Activated CD4-positive, alpha-beta memory T cell treated with anti-CD3 and anti-CD28 coated beads, Interleukin-2, amount 10 ng/mL, durations not matched to agents 7 days and 5 days (primary cell): ENCODE results near the gene KRTAP12-2. TPM values are rescaled to one million over a fixed set of nuclear protein-coding genes. Genes with fewer than 3 reads are reported as not detected.

ENCODE experiments used
- CTCF ChIA-PET: fragments of 350-600 bp; sonication (Branson Sonifier 250); formaldehyde crosslinking; loops from one replicate; lab custom pipeline; 2021; ENCODE audit warnings: antibody characterized with exemption, inconsistent platforms; lab: Charles Lee
- POLR2A ChIA-PET: fragments of 350-600 bp; sonication (Branson Sonifier 250); formaldehyde crosslinking; loops from one replicate; lab custom pipeline; 2021; ENCODE audit warnings: antibody characterized with exemption; lab: Charles Lee
- DNase-seq: peaks from one replicate; pipeline ENCODE4 v3.0.0-alpha.2; 2020
- H3K27ac Mint-ChIP-seq: one replicate; pipeline ENCODE4 v1.8.0; 2021; ENCODE audit warnings: mild to moderate bottlenecking, mixed read lengths
- H3K27me3 Mint-ChIP-seq: one replicate; pipeline ENCODE4 v1.8.0; 2021; ENCODE audit warnings: mixed read lengths
- H3K36me3 Mint-ChIP-seq: one replicate; pipeline ENCODE4 v1.8.0; 2021; ENCODE audit warnings: low read depth, mixed read lengths
- H3K4me1 Mint-ChIP-seq: one replicate; pipeline ENCODE4 v1.8.0; 2021; ENCODE audit warnings: mixed read lengths
- H3K4me3 Mint-ChIP-seq: one replicate; pipeline ENCODE4 v1.8.0; 2021; ENCODE audit warnings: mild to moderate bottlenecking, mixed read lengths
- H3K9me3 Mint-ChIP-seq: one replicate; pipeline ENCODE4 v1.8.0; 2021; ENCODE audit warnings: mixed read lengths
- total RNA-seq, 2 experiments: library from RNA; stranded (reverse); gene quantifications; one replicate each; pipeline ENCODE4 v1.2.3, GENCODE V29; 2021

Gene KRTAP12-2
- total RNA-seq, result not detected

DNA sequence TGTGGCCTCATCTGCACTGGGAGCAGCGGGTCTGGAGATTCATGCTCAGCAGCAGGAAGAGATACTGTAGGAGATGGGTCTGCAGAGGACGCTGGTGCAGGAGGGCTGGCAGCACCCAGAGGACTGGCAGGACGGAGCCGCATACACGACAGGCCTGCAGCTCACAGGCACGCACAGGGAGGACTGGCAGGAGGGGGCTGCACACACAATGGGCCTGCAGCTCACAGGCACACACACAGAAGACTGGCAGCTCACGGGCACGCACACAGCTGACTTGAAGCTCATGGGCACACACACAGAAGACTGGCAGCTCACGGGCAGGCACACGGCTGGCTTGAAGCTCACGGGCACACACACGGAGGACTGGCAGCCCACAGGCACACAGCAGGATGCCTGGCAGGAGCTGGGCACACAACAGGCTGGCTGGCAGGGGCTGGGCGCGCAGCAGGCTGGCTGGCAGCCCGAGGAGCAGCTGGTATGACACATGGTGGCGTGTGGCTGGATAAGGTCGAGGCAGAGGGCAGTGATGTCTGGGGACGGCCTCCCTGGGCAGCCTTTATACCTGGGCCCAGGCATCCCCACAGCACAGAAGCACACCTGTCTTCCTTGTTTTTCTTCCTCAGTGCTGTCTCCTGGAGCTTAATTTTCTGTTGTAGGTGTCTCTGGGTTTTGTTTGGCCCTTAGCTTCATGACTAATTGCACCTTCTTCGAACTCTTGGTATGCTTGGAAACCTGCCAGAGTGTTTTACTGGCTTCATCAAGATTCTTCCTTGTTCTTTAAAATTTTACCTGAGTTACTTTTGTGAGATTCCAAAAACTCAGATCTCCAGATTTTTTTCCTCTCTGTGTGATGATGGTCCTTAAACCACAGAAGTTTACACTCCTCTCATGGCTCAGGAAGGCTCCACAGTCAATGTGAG, at the start of gene KRTAP12-2:
TSS of gene KRTAP12-2 (minus strand) at position 527 of the 920 bp plus-strand sequence. CDS start at position 486, 41 bp downstream.
- H3K27me3 Mint-ChIP-seq, result peaks cover 46% of the 10 kb centered on the region
- H3K27ac Mint-ChIP-seq, result no peak within 1 kb of the TSS
- ChIA-PET POLR2A (no interaction called here), CTCF (no interaction called here)
- peaks cover 23% of the 10 kb centered on the region for H3K9me3 Mint-ChIP-seq
- peaks cover 11% of the 10 kb centered on the region for H3K36me3 Mint-ChIP-seq
- H3K4me3 Mint-ChIP-seq, result no peak within 1 kb of the TSS
- no peaks in the 10 kb centered on the region for H3K4me1 Mint-ChIP-seq
- DNase-seq, result no peak

DNA sequence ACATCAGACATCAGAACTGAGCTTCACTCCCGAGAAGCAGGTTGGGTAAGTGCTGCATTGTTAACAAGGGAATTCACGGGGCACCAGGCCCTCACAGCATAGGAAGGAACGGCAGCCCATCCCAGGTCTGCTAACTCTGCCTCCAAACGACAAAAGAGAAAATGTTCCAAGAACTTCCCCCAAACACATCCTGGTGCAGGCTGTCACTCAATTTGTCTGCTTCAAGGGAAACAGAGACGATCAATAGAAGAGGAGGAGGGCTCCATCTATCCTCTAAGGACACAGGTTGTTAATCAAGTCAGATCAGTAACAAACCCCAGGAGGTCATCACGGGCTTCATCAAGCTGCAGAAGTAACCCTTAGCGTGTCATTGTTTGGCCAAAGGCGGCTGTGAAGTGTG, 48.2 kb upstream of the KRTAP12-2 start:
- POLR2A ChIA-PET, result no interaction called here
- CTCF ChIA-PET, result interaction anchor here (0.7 kb wide), 1 partner anchor 27 kb away, joined by 3 read pairs; no protein-coding TSS in a partner anchor
- H3K27me3 Mint-ChIP-seq, result peaks cover 72% of the 10 kb centered on the region
- peaks cover 3% of the 10 kb centered on the region for H3K4me1 Mint-ChIP-seq
- DNase-seq, result no peak
- no peak overlapping the region for H3K4me3 Mint-ChIP-seq
- no peaks in the 10 kb centered on the region for H3K9me3 Mint-ChIP-seq
- no peaks in the 10 kb centered on the region for H3K36me3 Mint-ChIP-seq
- H3K27ac Mint-ChIP-seq, result no peak overlapping the region

- no peak for DNase-seq
- CTCF ChIA-PET, result interaction anchor here (1.0 kb wide), 1 partner anchor 87 kb away, joined by 3 read pairs; no protein-coding TSS in a partner anchor
- Mint-ChIP-seq H3K9me3 (no peaks in the 10 kb centered on the region), H3K4me3 (no peak overlapping the region), H3K27ac (no peak overlapping the region), H3K36me3 (no peaks in the 10 kb centered on the region), H3K4me1 (peaks cover 8% of the 10 kb centered on the region), H3K27me3 (peaks cover 76% of the 10 kb centered on the region)
- POLR2A ChIA-PET, result interaction anchor here (1.0 kb wide), 1 partner anchor 15 kb away, joined by 3 read pairs; no protein-coding TSS in a partner anchor
These were observed 47.1 kb upstream of the KRTAP12-2 start for GRCh38 chr21:44713846-44714245.

DNA sequence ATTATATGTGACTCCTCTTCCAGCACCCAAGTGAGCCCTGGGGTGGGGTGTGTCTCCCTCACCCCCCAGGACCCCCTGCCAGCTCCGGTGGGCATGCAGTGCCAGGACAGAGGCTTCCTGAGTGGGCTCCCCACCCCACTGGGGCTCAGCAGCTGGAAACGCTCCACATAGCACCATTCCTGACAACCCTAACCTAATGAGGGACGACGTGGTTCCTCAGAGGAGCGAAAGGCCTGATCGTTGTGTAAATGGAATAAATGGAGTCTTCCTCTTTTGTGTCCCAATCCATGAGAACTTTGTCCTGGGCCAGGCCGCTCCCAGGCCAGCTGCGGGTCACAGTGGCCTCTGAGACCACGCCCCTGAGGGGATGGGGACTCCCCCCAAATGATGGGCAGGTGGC, 46.4 kb upstream of the KRTAP12-2 start:
- no peak for DNase-seq
- H3K4me3 Mint-ChIP-seq, result no peak overlapping the region
- ChIA-PET POLR2A (interaction anchor here (1.0 kb wide), 1 partner anchor 14 kb away, joined by 3 read pairs; no protein-coding TSS in a partner anchor), CTCF (interaction anchor here (1.0 kb wide), 1 partner anchor 87 kb away, joined by 3 read pairs; no protein-coding TSS in a partner anchor)
- no peak overlapping the region for H3K27ac Mint-ChIP-seq
- no peaks in the 10 kb centered on the region for H3K9me3 Mint-ChIP-seq
- H3K4me1 Mint-ChIP-seq, result peaks cover 8% of the 10 kb centered on the region
- H3K27me3 Mint-ChIP-seq, result peaks cover 76% of the 10 kb centered on the region
- no peaks in the 10 kb centered on the region for H3K36me3 Mint-ChIP-seq

DNA sequence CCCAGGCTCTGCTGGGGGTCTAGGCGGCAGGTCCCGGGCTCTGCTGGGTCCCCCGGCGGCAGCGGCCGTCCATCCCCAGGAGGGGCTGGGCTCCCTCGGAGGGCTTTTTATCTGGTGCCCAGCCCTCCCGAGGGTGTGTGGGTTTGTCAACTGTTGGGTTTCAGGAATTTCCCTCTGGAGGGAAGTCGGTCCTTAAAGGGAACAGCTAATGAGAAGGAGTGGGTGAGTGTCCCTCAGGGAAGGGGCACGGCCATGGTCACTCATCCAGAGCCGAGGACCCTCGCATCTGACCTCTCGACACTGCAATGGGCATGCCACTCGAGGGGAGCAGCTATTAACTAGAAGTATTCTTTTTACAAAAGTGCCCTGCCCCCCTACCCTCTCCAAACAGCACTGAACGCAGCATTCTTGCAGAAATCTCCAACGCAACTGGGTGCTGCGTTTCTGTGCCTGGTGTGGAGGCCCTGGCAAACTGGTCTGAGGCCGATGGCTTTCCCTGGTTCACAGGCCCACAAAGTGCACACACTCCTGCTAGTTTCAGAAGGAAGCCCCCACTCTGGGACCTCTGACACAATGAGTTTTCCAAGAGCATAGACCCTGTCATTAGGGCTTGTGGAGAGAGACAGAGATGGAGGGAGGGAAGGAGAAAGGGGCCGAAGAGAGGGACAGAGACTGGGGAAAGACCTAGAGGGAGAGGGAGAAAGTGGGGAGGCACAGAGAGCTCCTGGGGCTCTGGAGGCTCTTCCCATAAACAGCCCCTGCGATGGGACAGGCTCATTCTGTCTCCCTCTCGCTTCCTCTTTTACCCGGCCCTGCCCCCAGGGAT, 45.7 kb upstream of the KRTAP12-2 start:
- H3K27ac Mint-ChIP-seq, result no peak overlapping the region
- ChIA-PET POLR2A (no interaction called here), CTCF (no interaction called here)
- peaks cover 8% of the 10 kb centered on the region for H3K4me1 Mint-ChIP-seq
- no peaks in the 10 kb centered on the region for H3K9me3 Mint-ChIP-seq
- H3K4me3 Mint-ChIP-seq, result no peak overlapping the region
- H3K27me3 Mint-ChIP-seq, result peaks cover 77% of the 10 kb centered on the region
- DNase-seq, result no peak
- no peaks in the 10 kb centered on the region for H3K36me3 Mint-ChIP-seq

- H3K4me1 Mint-ChIP-seq, result peaks cover 8% of the 10 kb centered on the region
- no peak within 1 kb of the TSS for H3K27ac Mint-ChIP-seq
- H3K4me3 Mint-ChIP-seq, result no peak within 1 kb of the TSS
- no peaks in the 10 kb centered on the region for H3K36me3 Mint-ChIP-seq
- POLR2A ChIA-PET, result no interaction called here
- H3K9me3 Mint-ChIP-seq, result no peaks in the 10 kb centered on the region
- no peak for DNase-seq
- CTCF ChIA-PET, result no interaction called here
- H3K27me3 Mint-ChIP-seq, result peaks cover 83% of the 10 kb centered on the region
These were observed 44.8 kb upstream of the KRTAP12-2 start, which contains the start of gene TSPEAR for GRCh38 chr21:44711327-44712202. TSS of gene TSPEAR (minus strand) at chr21:44711572. CDS start at chr21:44711514, 58 bp downstream.

DNA sequence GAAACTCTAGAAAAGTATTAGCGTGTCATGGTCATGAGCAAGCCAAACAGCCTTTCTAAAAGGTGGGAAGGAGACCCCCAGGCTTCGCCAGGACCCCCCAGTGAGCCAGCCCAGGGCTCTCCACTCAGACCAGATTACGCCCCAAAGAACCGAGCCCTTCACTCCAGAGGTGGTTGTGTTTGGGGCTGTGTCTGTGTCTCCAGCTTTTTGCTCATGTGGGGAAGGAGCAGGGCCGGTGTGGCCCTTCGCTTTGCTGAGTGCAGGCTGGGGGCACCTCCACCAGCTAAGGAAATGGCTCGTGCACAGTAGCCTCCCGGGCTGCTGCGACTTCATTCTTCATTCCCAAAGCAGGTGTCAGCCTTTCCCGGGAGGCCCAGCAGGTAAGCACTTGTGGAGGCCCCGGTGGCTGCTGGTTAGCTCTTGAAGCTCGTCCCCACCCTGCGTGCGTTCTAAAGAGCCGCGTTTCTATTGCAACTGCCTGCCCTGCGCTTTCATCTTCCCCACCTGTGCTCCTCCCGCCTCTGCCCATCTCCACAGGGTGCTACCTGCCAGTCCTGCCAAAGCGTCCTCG, 44.1 kb upstream of the KRTAP12-2 start:
- Mint-ChIP-seq H3K27ac (no peak overlapping the region), H3K4me3 (no peak overlapping the region), H3K36me3 (peaks cover 5% of the 10 kb centered on the region), H3K27me3 (peaks cover 87% of the 10 kb centered on the region), H3K9me3 (peaks cover 6% of the 10 kb centered on the region), H3K4me1 (peaks cover 8% of the 10 kb centered on the region)
- ChIA-PET POLR2A (no interaction called here), CTCF (interaction anchor here (0.6 kb wide), 1 partner anchor 220 kb away, joined by 3 read pairs; no protein-coding TSS in a partner anchor)
- DNase-seq, result no peak

DNA sequence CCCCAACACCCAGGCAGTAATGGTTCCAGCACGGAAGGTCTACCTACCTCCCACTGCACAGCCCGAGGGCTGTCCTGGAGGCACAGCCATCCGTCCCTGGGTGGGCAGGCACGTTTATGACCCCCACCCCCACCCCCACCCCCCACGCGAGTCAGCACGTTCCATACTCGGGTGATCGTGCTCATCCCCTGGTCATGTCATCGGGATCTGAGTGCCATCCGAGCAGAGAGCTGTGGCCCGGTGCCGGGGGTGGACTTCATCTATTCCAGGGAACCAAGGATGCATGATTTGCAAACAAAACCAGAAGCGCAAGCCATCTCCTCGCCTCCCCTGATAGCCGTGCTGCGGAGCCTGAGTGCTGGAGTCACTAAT, 43.6 kb upstream of the KRTAP12-2 start:
- H3K4me3 Mint-ChIP-seq, result no peak overlapping the region
- H3K27me3 Mint-ChIP-seq, result peaks cover 88% of the 10 kb centered on the region
- DNase-seq, result no peak
- H3K27ac Mint-ChIP-seq, result no peak overlapping the region
- H3K36me3 Mint-ChIP-seq, result peaks cover 8% of the 10 kb centered on the region
- ChIA-PET POLR2A (no interaction called here), CTCF (interaction anchor here (0.6 kb wide), 1 partner anchor 220 kb away, joined by 3 read pairs; no protein-coding TSS in a partner anchor)
- peaks cover 8% of the 10 kb centered on the region for H3K4me1 Mint-ChIP-seq
- peaks cover 8% of the 10 kb centered on the region for H3K9me3 Mint-ChIP-seq

DNA sequence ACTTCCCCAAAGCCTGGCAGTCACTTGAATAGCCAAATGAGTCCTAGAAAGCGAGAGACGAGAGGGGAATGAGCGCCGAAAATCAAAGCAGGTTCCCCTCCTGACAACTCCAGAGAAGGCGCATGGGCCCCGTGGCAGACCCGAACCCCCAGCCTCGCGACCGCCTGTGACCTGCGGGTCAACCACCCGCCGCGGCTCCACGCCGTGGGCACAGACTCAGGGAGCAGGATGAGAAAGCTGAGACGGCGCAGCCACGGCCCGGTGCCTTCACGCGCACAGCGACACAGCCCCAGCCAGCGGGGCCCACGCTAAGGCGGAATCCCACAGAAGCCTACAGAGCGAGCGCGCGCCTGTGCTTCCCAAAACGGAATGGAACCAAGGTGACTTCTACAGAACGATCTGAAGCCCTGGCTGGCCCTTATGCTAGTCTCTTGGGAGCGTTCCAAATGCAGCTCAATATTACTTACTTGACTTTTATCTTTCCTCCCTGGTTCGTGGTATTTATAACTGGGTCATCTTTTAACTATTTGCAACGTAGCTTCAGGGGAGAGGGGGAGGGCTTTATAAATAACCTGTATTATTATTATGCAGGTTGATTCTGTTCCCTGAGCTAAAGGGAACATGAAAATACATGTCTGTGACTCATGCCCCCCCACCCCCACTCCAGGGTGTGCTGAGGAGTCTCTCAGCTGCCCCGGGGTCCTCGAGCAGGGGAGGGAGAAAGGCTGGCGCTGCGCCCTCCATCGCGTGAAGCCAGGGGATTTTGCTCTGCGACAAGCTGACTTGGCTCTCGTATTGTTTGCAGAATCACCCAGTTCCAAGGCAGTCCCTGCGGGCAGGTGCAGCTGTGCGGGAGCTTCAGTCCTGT, 42.9 kb upstream of the KRTAP12-2 start:
- Mint-ChIP-seq H3K4me3 (no peak overlapping the region), H3K27me3 (peaks cover 89% of the 10 kb centered on the region), H3K9me3 (peaks cover 10% of the 10 kb centered on the region), H3K4me1 (peaks cover 5% of the 10 kb centered on the region), H3K27ac (no peak overlapping the region), H3K36me3 (peaks cover 13% of the 10 kb centered on the region)
- DNase-seq, result no peak
- ChIA-PET CTCF (interaction anchor here (0.8 kb wide), 1 partner anchor 84 kb away, joined by 3 read pairs; no protein-coding TSS in a partner anchor), POLR2A (no interaction called here)

DNA sequence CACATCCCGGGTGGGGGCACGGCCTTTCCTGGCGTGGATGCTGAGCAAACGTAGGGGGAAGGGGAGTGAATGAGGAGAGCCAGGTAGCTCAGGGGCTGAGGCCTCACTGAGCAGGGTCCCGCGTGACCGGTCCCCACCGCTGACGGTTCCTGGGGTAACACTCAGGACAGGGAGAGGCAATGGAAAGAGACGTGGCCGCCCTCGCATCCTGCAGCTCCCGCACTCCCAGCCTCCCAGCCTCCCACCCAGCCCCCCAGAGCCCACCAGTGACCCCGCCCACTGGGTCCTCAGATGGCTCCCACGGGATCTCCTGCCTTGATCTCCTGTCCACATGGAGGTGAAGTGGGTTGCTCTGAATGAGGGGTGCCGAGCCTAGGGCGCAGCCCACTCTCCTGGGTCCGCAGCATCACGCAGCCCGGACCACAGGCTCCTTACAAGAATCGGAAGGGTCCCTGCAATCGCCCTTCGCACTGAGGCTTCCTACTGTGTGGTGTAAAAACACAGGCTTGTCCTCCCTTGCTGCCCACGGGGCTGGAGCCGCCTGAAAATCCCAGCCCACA, 42.2 kb upstream of the KRTAP12-2 start:
- Mint-ChIP-seq H3K36me3 (peaks cover 13% of the 10 kb centered on the region), H3K4me3 (no peak overlapping the region), H3K27ac (no peak overlapping the region), H3K4me1 (peaks cover 5% of the 10 kb centered on the region), H3K9me3 (peaks cover 10% of the 10 kb centered on the region), H3K27me3 (peaks cover 89% of the 10 kb centered on the region)
- DNase-seq, result no peak
- ChIA-PET CTCF (interaction anchor here (0.8 kb wide), 1 partner anchor 85 kb away, joined by 3 read pairs; no protein-coding TSS in a partner anchor), POLR2A (no interaction called here)
